ENCODE results near the gene NTS. TPM values are rescaled to one million over a fixed set of nuclear protein-coding genes. Genes with fewer than 3 reads are reported as not detected.

NTS gene
- polyA plus RNA-seq, 3 donors, result 4.4 to 6.8 (median 6.6) TPM

GRCh38 chr12:85920324-85920947 is 46.3 kb downstream of the NTS start:
- DNase-seq (ENCODE audit: low read depth in 3 of 3, low spot score in 2 of 3), result peak; percentile 15 to 23 (median 20)

GRCh38 chr12:85923767-85924331 is 49.8 kb downstream of the NTS start:
- no peak for DNase-seq (ENCODE audit: low read depth in 3 of 3, low spot score in 2 of 3)

GRCh38 chr12:85927166-85927565 is 53.1 kb downstream of the NTS start:
- DNase-seq (ENCODE audit: low read depth in 3 of 3, low spot score in 2 of 3), result no peak

Other genes with a start within 250 kb of the NTS start
- 10 to 100 TPM; 15.3 to 16.7 (median 16.1) TPM for gene RASSF9, start 37.9 kb upstream of the NTS start, polyA plus RNA-seq (ENCODE audit: insufficient read length in 3 of 3)